IMR-90 (cell line): ENCODE measurements around the gene PPM1L. TPM values are rescaled to one million over a fixed set of nuclear protein-coding genes. Genes with fewer than 3 reads are reported as not detected.

Experiments used
- ATAC-seq: fragments of 200-7000 bp; cut with Tn5 transposase; 2 replicates; pipeline ENCODE4 v1.9.1; 2020; ENCODE audit warnings: low read depth, mild to moderate bottlenecking, moderate library complexity
- BruUV-seq: library from RNA; stranded (reverse); fragments of 400-500 nt; replicated peaks from 2 replicates; lab custom pipeline; 2021; lab: Mats Ljungman, UMichigan
- CTCF ChIA-PET: fragments of 300-600 bp; formaldehyde crosslinking; extraction: SDS; loops from one replicate; lab custom pipeline; 2021; ENCODE audit warnings: antibody characterized with exemption; lab: Yijun Ruan, JAX
- POLR2A ChIA-PET: fragments of 300-600 bp; sonication (Branson Sonifier 250); formaldehyde crosslinking; loops from one replicate; lab custom pipeline; 2022; ENCODE audit warnings: antibody characterized with exemption; ENCODE audit not compliant: unreplicated experiment; lab: Charles Lee
- DNase-seq: peaks from one replicate; pipeline ENCODE4 v3.0.0; 2013
- H2AFZ ChIP-seq: replicated peaks from 2 replicates; pipeline ENCODE3; 2013; ENCODE audit warnings: low read length, mild to moderate bottlenecking; ENCODE audit not compliant: poor library complexity
- H2AK5ac ChIP-seq: 2 replicates; pipeline ENCODE4 v1.6.1; 2013; ENCODE audit warnings: low read depth, low read length, inconsistent platforms
- H2AK9ac ChIP-seq: replicated peaks from 2 replicates; pipeline ENCODE3; 2013; ENCODE audit warnings: mild to moderate bottlenecking, low read depth, low read length, moderate library complexity; ENCODE audit not compliant: poor library complexity
- H2BK120ac ChIP-seq: 2 replicates; pipeline ENCODE4 v1.6.1; 2013; ENCODE audit warnings: low read depth, low read length, inconsistent platforms
- H2BK15ac ChIP-seq: 3 replicates; pipeline ENCODE4 v1.6.1; 2013; ENCODE audit warnings: low read depth, low read length, inconsistent platforms
- H2BK20ac ChIP-seq: 2 replicates; pipeline ENCODE4 v1.6.1; 2013; ENCODE audit warnings: low read depth, mild to moderate bottlenecking, inconsistent platforms, low read length, moderate library complexity
- H2BK5ac ChIP-seq: 2 replicates; pipeline ENCODE4 v1.6.1; 2013; ENCODE audit warnings: mild to moderate bottlenecking, low read depth, low read length, inconsistent platforms; ENCODE audit not compliant: poor library complexity, severe bottlenecking
- H3K14ac ChIP-seq: replicated peaks from 2 replicates; pipeline ENCODE4 v1.6.1; 2013; ENCODE audit warnings: low read depth, low read length, inconsistent platforms
- H3K18ac ChIP-seq: 2 replicates; pipeline ENCODE4 v1.6.1; 2013; ENCODE audit warnings: low read depth, low read length, control low read depth
- H3K23ac ChIP-seq: 2 replicates; pipeline ENCODE4 v1.6.1; 2013; ENCODE audit warnings: low read depth, low read length, inconsistent platforms
- H3K27ac ChIP-seq: 2 replicates; pipeline ENCODE4 v1.5.1; 2013; ENCODE audit warnings: mild to moderate bottlenecking, control low read depth, low read length; ENCODE audit not compliant: insufficient read depth
- H3K27me3 ChIP-seq: 2 replicates; pipeline ENCODE4 v1.6.1; 2013; ENCODE audit warnings: low read length; ENCODE audit not compliant: control insufficient read depth, insufficient read depth
- H3K36me3 ChIP-seq: 2 replicates; pipeline ENCODE4 v1.6.1; 2013; ENCODE audit warnings: low read length, mixed read lengths; ENCODE audit not compliant: control insufficient read depth, insufficient read depth
- H3K4ac ChIP-seq: 2 replicates; pipeline ENCODE4 v1.6.1; 2013; ENCODE audit warnings: low read depth, low read length, inconsistent platforms
- H3K4me1 ChIP-seq: 2 replicates; pipeline ENCODE4 v1.6.1; 2013; ENCODE audit warnings: low read length, mixed read lengths; ENCODE audit not compliant: control insufficient read depth, insufficient read depth
- H3K4me2 ChIP-seq: 2 replicates; pipeline ENCODE4 v1.6.1; 2013; ENCODE audit warnings: low read depth, mild to moderate bottlenecking, control low read depth, low read length, moderate library complexity
- H3K4me3 ChIP-seq: 2 replicates; pipeline ENCODE4 v1.5.1; 2013; ENCODE audit warnings: low read depth, mild to moderate bottlenecking, control low read depth, low read length, moderate library complexity; ENCODE audit not compliant: insufficient read depth
- H3K56ac ChIP-seq: 2 replicates; pipeline ENCODE4 v1.6.1; 2013; ENCODE audit warnings: low read length, inconsistent platforms; ENCODE audit not compliant: insufficient read depth; ENCODE audit errors: extremely low read depth
- H3K79me1 ChIP-seq, 2 experiments: 2 replicates each; pipeline ENCODE4 v1.6.1; 2013; ENCODE audit warnings: low read length in 2 of 2, inconsistent platforms in 1 of 2, low read depth in 1 of 2
- H3K9ac ChIP-seq: 2 replicates; pipeline ENCODE4 v1.6.1; 2013; ENCODE audit warnings: low read depth, low read length, control low read depth
- H3K9me1 ChIP-seq: 2 replicates; pipeline ENCODE4 v1.6.1; 2013; ENCODE audit warnings: low read length, inconsistent platforms; ENCODE audit not compliant: insufficient read depth
- H3K9me3 ChIP-seq: 2 replicates; pipeline ENCODE4 v1.6.1; 2013; ENCODE audit warnings: low read length; ENCODE audit not compliant: control insufficient read depth, insufficient read depth
- H4K20me1 ChIP-seq: 2 replicates; pipeline ENCODE4 v1.6.1; 2013; ENCODE audit warnings: low read length, inconsistent platforms; ENCODE audit not compliant: insufficient read depth
- H4K5ac ChIP-seq: 2 replicates; pipeline ENCODE4 v1.6.1; 2013; ENCODE audit warnings: mild to moderate bottlenecking, low read depth, low read length, control low read depth
- H4K8ac ChIP-seq, 2 experiments: 2 replicates each; pipeline ENCODE4 v1.6.1; 2013; ENCODE audit warnings: low read depth in 2 of 2, low read length in 2 of 2, control low read depth in 1 of 2, inconsistent platforms in 1 of 2
- H4K91ac ChIP-seq: 2 replicates; pipeline ENCODE4 v1.6.1; 2013; ENCODE audit warnings: low read depth, low read length, inconsistent platforms; ENCODE audit not compliant: insufficient read depth
- BHLHE40 ChIP-seq: fragments of 150-350 bp; IDR thresholded peaks from 2 replicates; pipeline ENCODE4 v1.6.1; 2016; ENCODE audit warnings: mild to moderate bottlenecking, low read depth, low read length
- CEBPB ChIP-seq: IDR thresholded peaks from 2 replicates; pipeline ENCODE4 v1.6.1; 2012; ENCODE audit warnings: low read depth, low read length, improper control_type of control experiment
- CHD1 ChIP-seq: IDR thresholded peaks from 2 replicates; pipeline ENCODE4 v1.6.1; 2012; ENCODE audit warnings: low read depth, low read length, improper control_type of control experiment
- ELK1 ChIP-seq: fragments of 150-350 bp; IDR thresholded peaks from 2 replicates; pipeline ENCODE4 v1.6.1; 2016; ENCODE audit warnings: low read depth, mild to moderate bottlenecking, low read length, moderate library complexity, borderline replicate concordance
- FOS ChIP-seq: fragments of 150-350 bp; IDR thresholded peaks from 2 replicates; pipeline ENCODE4 v1.6.1; 2016; ENCODE audit warnings: low read depth, low read length
- MAFK ChIP-seq: IDR thresholded peaks from 2 replicates; pipeline ENCODE4 v1.6.1; 2012; ENCODE audit warnings: low read depth, low read length, improper control_type of control experiment
- MAZ ChIP-seq: IDR thresholded peaks from 2 replicates; pipeline ENCODE4 v1.6.1; 2012; ENCODE audit warnings: low read depth, mild to moderate bottlenecking, low read length, improper control_type of control experiment, moderate library complexity, borderline replicate concordance
- MXI1 ChIP-seq: IDR thresholded peaks from 2 replicates; pipeline ENCODE4 v1.6.1; 2012; ENCODE audit warnings: low read depth, mild to moderate bottlenecking, low read length, moderate library complexity, borderline replicate concordance
- NFE2L2 ChIP-seq: fragments of 150-350 bp; IDR thresholded peaks from 2 replicates; pipeline ENCODE4 v1.6.1; 2016; ENCODE audit warnings: low read depth, mild to moderate bottlenecking, low read length
- POLR2A ChIP-seq: IDR thresholded peaks from 2 replicates; pipeline ENCODE4 v1.6.1; 2012; ENCODE audit warnings: mild to moderate bottlenecking, low read depth, low read length
- RAD21 ChIP-seq: IDR thresholded peaks from 2 replicates; pipeline ENCODE4 v1.6.1; 2012; ENCODE audit warnings: low read length, improper control_type of control experiment
- RCOR1 ChIP-seq: IDR thresholded peaks from 2 replicates; pipeline ENCODE4 v1.6.1; 2012; ENCODE audit warnings: mild to moderate bottlenecking, low read length, improper control_type of control experiment; ENCODE audit not compliant: insufficient replicate concordance
- RFX5 ChIP-seq: IDR thresholded peaks from 2 replicates; pipeline ENCODE4 v1.8.0; 2012; ENCODE audit warnings: low read depth, mild to moderate bottlenecking, low read length, moderate library complexity
- SMC3 ChIP-seq: fragments of 150-350 bp; IDR thresholded peaks from 2 replicates; pipeline ENCODE4 v1.6.1; 2016; ENCODE audit warnings: low read depth, mild to moderate bottlenecking, antibody characterized with exemption, low read length, moderate library complexity
- USF2 ChIP-seq: fragments of 150-350 bp; IDR thresholded peaks from 2 replicates; pipeline ENCODE4 v1.6.1; 2017; ENCODE audit warnings: mild to moderate bottlenecking, antibody characterized with exemption, low read length, low read depth
- WGBS, 2 experiments: methylation state at CpG; one replicate each; pipeline versions ENCODE4 v1.1.5 to v1.1.7; 2013; ENCODE audit warnings: missing lambda C conversion rate in 2 of 2; ENCODE audit not compliant: insufficient read length in 1 of 2; ENCODE audit errors: extremely low coverage in 2 of 2; 5-methylcytosine and 5-hydroxymethylcytosine counted together
- dilution Hi-C: fragments of 300-500 bp; cut with HindIII; formaldehyde crosslinking; loops from one replicate; pipeline ENCODE4 v1.14.3; 2018; ENCODE audit warnings: low sequenced_read_pairs; ENCODE audit not compliant: unreplicated experiment
- in situ Hi-C: fragments of 300-500 bp; cut with MboI; formaldehyde crosslinking; loops from 3 replicates; pipeline ENCODE4 v1.14.3; 2019; ENCODE audit warnings: low sequenced_read_pairs, inconsistent platforms, mixed read lengths
- intact Hi-C: fragments of 100-400 bp; cut with micrococcal nuclease; formaldehyde crosslinking; loops from 2 replicates; pipeline ENCODE4 v1.10.0; 2022
- polyA plus RNA-seq, 3 experiments: library from polyadenylated mRNA; depleted of rRNA; stranded (reverse); fragments of >200 nt; gene quantifications; 2 replicates each; pipeline ENCODE4 v1.2.3, GENCODE V29; 2012; ENCODE audit warnings: low replicate concordance in 1 of 3
- total RNA-seq: library from RNA; depleted of rRNA; stranded (reverse); fragments of >200 nt; gene quantifications from 2 replicates; pipeline ENCODE4 v1.2.3, GENCODE V29; 2012

The PPM1L gene
- total and polyA plus RNA-seq, 2 of the 4 experiments (the other 2 are of a cell fraction), result 0.14 to 0.18 TPM

- dilution Hi-C loops, result no loop called here
- Histone ChIP-seq H2BK15ac (no peak within 1 kb of the TSS), H3K36me3 (0 out of 2 replicates have a peak, but pooled peaks cover 2% of the 10 kb centered on the region), H3K4me1 (no peaks in the 10 kb centered on the region), H3K9me1 (no peaks in the 10 kb centered on the region), H4K20me1 (no peaks in the 10 kb centered on the region), H2AK5ac (no peak within 1 kb of the TSS), H3K27me3 (no peaks in the 10 kb centered on the region), H3K14ac (0 out of 2 replicates have a peak within 1 kb of the TSS, but pooled peaks have one; percentile 60), H3K18ac (no peak within 1 kb of the TSS; the same call in 1 of the 2 replicates), H3K4me3 (peak within 1 kb of the TSS; percentile 86), H3K9me3 (no peaks in the 10 kb centered on the region), H3K23ac (peak within 1 kb of the TSS; percentile 61), H3K9ac (peak within 1 kb of the TSS; percentile 22), H2AFZ (peak within 1 kb of the TSS; percentile 96), H3K4ac (peak within 1 kb of the TSS; percentile 0; the same call in 1 of the 2 replicates), H4K8ac (peak within 1 kb of the TSS; percentile 6 to 33; a peak in 2 of 4 replicates), H3K56ac (no peak within 1 kb of the TSS), H4K91ac (peak within 1 kb of the TSS; percentile 66; the same call in 1 of the 2 replicates), H3K27ac (peak within 1 kb of the TSS; percentile 34; the same call in 1 of the 2 replicates), H2BK5ac (no peak within 1 kb of the TSS), H2BK120ac (0 out of 2 replicates have a peak within 1 kb of the TSS, but pooled peaks have one; percentile 18), H2BK20ac (no peak within 1 kb of the TSS), H2AK9ac (peak within 1 kb of the TSS; percentile 71), H3K79me1 (no peaks in the 10 kb centered on the region), H4K5ac (0 out of 2 replicates have a peak within 1 kb of the TSS, but pooled peaks have one; percentile 5), H3K4me2 (peak within 1 kb of the TSS; percentile 65)
- in situ Hi-C loops, result no loop called here
- DNase-seq (peak; percentile 50), ATAC-seq (peak; percentile 86)
- no TSS peak for BruUV-seq
- 3% methylated on average over 31 of the region's 97 CpGs; no CpG with 5 or more reads in 1 of the 2 experiments for WGBS, 2 experiments
- POLR2A ChIA-PET, result interaction anchor here (0.6 kb wide), 1 partner anchor 67 kb away, joined by 9 read pairs; no protein-coding TSS in a partner anchor
- CTCF ChIA-PET, result no interaction called here
- intact Hi-C loops, result loop anchor here (2.0 to 5.0 kb wide), 2 partner anchors 116 to 167 kb away; partner anchors contain the start of gene NMD3
- TF ChIP-seq MAFK (no peak), ELK1 (no peak), RCOR1 (no peak), NFE2L2 (no peak), SMC3 (no peak), MAZ (no peak), RFX5 (no peak), FOS (no peak), BHLHE40 (no peak), MXI1 (no peak), CEBPB (no peak), CHD1 (no peak), POLR2A (no peak), USF2 (no peak), RAD21 (no peak)
Measured at GRCh38 chr3:161104561-161105551, 348.8 kb downstream of the PPM1L start, which contains the start of gene B3GALNT1. Gene B3GALNT1 (minus strand): TSS chr3:161105349. CDS start chr3:161086754, 18,595 bp downstream.
